ENCODE results near the gene RABAC1. TPM values are rescaled to one million over a fixed set of nuclear protein-coding genes. Genes with fewer than 3 reads are reported as not detected.

The RABAC1 gene
- total RNA-seq, 1 donor from 2014 or later: 93.4 TPM

DNA sequence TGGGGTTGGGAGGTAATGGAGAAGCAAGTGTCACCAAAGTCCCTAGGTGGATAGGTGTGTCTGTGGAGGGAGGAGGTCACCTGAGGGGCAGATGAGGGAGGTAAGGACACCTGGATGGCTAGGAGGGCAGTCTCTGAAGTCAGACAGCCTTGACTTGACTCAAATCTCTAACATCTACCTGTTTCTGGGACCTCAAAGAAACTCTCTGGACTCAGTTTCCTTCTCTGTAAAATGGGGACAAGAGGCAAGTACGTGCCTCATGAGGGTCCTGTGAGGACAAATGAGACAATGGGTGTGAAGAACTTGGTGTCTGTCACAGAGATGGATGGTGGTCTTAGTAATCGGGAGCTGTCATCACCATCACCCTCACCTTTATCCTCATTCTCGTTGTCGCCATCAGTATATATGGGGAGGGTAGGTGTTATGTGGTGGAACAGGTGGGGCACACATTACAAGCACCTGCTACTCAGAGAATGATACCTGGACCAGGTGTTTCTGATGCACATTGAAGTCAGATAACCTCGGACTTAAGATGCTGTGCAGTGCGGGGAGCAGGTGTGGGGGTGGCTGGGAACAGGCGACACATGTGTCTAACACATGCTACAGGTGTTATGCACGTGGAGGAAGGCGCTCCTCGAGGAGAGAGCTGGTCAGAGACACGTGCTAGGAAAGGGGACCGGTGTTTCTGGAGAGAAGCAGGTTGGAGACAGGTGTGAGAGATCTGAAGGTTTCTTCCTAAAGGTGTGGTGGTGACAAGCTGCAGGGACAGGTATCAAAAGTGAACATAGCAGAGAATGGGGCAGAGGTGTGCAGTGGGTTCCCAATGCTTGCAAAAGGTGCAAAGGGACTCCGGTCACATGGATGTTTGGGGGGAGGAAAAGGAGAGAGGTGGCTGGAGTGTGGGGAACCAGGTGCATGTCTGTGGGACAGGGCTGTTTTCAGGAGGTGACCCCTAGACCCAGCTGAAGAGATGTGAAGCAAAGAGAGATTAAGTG, 34.7 kb downstream of the RABAC1 start:
- DNase-seq (ENCODE audit: low read depth, low spot score): no peak
- TF ChIP-seq, protein P1, sequence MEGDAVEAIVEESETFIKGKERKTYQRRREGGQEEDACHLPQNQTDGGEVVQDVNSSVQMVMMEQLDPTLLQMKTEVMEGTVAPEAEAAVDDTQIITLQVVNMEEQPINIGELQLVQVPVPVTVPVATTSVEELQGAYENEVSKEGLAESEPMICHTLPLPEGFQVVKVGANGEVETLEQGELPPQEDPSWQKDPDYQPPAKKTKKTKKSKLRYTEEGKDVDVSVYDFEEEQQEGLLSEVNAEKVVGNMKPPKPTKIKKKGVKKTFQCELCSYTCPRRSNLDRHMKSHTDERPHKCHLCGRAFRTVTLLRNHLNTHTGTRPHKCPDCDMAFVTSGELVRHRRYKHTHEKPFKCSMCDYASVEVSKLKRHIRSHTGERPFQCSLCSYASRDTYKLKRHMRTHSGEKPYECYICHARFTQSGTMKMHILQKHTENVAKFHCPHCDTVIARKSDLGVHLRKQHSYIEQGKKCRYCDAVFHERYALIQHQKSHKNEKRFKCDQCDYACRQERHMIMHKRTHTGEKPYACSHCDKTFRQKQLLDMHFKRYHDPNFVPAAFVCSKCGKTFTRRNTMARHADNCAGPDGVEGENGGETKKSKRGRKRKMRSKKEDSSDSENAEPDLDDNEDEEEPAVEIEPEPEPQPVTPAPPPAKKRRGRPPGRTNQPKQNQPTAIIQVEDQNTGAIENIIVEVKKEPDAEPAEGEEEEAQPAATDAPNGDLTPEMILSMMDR (conservative IDR thresholded peaks at IDR 0.05): no peak
- Mint-ChIP-seq H3K27me3 (ENCODE audit: low read depth) (peaks cover 34% of the 10 kb centered on the region), H3K4me3 (no peak overlapping the region), H3K36me3 (ENCODE audit: low read depth) (no peaks in the 10 kb centered on the region), H3K4me1 (peaks cover 15% of the 10 kb centered on the region), H3K9me3 (no peaks in the 10 kb centered on the region), H3K27ac (ENCODE audit: unreplicated experiment) (no peak overlapping the region)

GRCh38 chr19:41923045-41923788, 35.9 kb downstream of the RABAC1 start:
- H3K27me3 Mint-ChIP-seq (ENCODE audit: low read depth): peaks cover 25% of the 10 kb centered on the region
- DNase-seq (ENCODE audit: low read depth, low spot score): no peak
- peaks cover 8% of the 10 kb centered on the region for H3K4me1 Mint-ChIP-seq
- no peaks in the 10 kb centered on the region for H3K36me3 Mint-ChIP-seq (ENCODE audit: low read depth)
- H3K27ac Mint-ChIP-seq (ENCODE audit: unreplicated experiment): no peak overlapping the region
- TF ChIP-seq, protein P1 (conservative IDR thresholded peaks at IDR 0.05): no peak
- H3K9me3 Mint-ChIP-seq: no peaks in the 10 kb centered on the region
- no peak overlapping the region for H3K4me3 Mint-ChIP-seq

- TF ChIP-seq, protein P1 (conservative IDR thresholded peaks at IDR 0.05): no peak
- H3K27ac Mint-ChIP-seq (ENCODE audit: unreplicated experiment): no peak overlapping the region
- H3K9me3 Mint-ChIP-seq: no peaks in the 10 kb centered on the region
- no peak for DNase-seq (ENCODE audit: low read depth, low spot score)
- no peaks in the 10 kb centered on the region for H3K36me3 Mint-ChIP-seq (ENCODE audit: low read depth)
- H3K27me3 Mint-ChIP-seq (ENCODE audit: low read depth): peaks cover 22% of the 10 kb centered on the region
- H3K4me3 Mint-ChIP-seq: no peak overlapping the region
- peaks cover 8% of the 10 kb centered on the region for H3K4me1 Mint-ChIP-seq
These were observed 36.5 kb downstream of the RABAC1 start for GRCh38 chr19:41922585-41922984.

DNA sequence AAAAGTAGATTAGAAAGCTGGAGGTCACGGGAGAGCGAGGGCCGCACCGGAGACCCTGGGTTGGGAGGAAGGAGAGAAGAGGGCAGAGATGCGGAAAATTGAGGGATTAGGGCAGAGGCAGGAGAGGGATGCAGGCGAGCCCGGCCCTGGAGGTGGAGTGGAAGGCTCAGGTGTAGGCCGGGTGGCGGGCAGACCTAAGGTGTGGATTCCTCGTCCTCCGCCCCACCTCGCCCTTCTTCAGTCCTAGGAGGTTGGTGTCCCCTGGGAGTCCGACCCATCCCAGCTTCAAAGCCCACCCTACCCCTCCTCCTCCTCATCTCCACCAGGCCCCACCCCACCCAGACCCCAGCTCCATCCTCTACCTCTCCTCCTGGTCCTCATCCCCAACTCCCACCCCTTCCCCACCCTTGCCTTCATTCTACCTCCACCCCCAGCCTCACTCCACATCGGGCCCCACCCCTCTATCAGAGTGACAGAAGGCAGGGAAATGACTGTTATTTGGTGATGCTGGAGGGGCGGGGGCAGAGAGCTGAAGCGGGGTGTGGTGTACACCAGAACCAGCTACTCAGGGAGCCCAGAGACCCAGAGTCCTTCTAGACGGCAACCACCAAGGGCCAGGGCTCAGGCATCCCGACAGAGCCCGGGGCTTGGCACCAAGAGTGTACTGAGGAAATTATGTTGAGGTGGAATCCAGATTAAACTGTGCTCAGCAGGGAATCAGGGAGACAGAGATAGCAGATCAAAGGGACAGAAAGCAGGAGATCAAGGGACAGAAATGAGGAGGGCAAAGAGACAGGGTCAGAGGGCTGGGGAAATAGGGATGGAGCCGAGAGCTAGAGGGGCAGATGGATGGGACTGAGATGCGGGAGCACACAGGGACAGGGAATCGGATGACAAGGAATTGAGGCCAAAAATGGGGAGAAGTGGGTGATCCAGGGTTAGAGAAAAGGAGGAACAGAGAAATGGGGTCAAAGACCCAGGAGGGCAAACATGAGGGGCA, 37.2 kb downstream of the RABAC1 start:
- Mint-ChIP-seq H3K4me3 (no peak overlapping the region), H3K36me3 (ENCODE audit: low read depth) (no peaks in the 10 kb centered on the region), H3K4me1 (peaks cover 8% of the 10 kb centered on the region), H3K27ac (ENCODE audit: unreplicated experiment) (no peak overlapping the region), H3K27me3 (ENCODE audit: low read depth) (peaks cover 22% of the 10 kb centered on the region), H3K9me3 (no peaks in the 10 kb centered on the region)
- no peak for DNase-seq (ENCODE audit: low read depth, low spot score)
- TF ChIP-seq, protein P1 (conservative IDR thresholded peaks at IDR 0.05): no peak
